ENCODE data around the gene WDFY4.

WDFY4 gene

GRCh38 chr10:48945441-48946130, 260.9 kb downstream of the WDFY4 start:
- no peak for DNase-seq (ENCODE audit: low read depth in 3 of 3)

DNA sequence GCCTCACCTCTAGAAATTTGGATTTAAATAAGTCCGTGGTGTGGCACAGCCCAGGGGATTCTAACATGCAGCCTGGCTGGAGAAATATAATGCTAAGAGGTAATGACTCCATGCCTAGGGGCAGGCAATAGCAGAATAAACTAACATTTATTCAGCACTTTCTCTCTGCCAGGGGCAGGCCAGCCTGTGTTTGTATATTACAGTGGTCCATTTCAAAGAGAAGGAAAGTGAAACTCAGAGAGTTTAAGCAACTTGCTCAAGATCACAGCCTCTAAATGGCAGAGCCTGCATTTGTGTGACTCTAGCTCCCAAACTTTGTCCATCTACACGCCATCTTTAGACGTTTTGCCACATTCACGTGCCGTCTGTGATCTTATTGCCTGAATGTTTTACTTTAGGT, 261.7 kb downstream of the WDFY4 start:
- no peak for DNase-seq (ENCODE audit: low read depth in 3 of 3)

DNA sequence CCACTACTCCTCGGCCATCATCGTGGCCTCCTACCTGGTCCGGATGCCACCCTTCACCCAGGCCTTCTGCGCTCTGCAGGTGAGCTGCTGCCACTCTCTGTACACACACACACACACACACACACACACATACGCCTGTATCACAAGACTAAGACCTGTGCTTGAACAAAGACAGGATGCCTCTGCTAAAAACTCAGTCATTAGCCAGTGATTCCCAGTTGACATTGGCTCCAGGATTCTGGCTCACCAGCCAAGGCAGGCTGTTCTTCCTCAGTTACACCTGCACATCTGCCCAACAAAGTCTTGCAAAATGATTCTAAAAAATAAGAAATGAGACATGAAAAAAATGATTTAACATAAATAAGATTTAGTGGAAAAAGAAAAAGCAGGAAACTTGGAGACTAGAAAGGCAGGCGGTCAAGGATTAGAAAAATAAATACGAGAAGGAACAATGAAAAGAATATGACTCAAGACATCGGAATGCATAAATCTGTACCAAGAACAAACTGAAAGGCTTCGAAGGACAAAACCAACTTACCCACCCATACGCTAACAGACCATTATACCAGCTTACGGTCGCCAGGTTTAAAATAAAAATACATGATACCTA, 262.3 kb downstream of the WDFY4 start:
- DNase-seq (ENCODE audit: low read depth in 3 of 3) = no peak

DNA sequence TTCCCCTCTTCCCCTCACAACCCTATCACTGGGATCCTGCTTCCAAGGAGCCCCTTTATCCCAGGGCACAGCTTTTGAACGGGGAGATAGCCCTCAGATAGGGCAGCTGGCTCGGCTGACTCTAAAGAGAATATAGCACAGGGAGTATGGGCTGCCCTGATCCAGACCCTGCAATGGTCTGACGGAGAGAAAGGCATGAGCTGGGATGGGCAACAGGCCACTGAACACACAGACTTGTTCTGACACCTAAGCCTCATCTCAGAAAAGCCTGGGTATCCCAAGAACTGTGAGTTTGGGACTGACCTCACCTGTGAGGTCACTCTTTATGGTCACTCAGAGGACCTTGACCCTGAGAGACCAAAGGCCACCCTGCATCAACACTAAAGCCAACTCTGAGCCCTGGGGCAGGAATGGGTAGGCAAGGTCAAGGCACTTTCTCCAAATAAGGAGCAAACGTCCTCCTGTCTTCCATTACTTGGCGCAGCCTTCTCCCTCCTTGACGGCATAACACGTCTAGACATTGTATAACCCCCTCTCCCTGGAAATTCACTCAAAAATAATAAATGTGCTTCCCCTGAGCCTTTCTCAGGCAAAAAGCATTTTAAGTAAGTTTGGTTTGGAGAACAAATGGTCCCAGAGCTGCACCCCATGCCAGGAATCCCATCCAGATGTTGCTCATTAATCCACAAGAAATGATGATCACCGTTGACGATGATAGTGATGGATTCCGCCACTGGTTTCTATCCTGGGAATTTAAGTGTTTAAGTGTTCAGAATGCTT, 263.2 kb downstream of the WDFY4 start:
- no peak for DNase-seq (ENCODE audit: low read depth in 3 of 3)

DNA sequence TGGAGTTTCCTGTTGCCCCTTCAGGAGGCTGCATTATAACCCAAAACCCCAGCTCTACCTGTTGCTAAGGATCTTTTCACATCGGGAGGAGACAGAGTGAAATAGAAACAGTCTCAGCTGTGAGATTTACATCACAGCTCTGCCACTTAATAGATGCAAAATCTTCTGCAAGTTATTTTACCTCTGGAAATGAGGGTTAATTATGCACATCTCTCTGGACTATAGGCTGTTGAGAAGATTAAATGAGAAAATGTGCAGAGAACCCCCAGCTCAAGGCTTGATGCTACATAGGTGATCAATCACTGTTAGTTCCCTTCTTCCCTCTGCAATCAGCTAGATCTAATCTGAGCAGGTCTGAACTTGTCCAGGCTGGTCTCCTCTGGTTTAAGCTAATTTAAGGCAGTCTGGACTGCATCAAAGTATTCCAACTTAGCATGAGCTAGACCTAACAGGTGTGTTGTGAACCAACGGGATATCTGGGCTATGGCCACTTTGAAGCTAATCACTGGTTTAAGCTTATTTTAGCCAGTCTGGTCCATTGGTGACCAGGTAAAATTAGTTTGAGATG, 263.9 kb downstream of the WDFY4 start:
- no peak for DNase-seq (ENCODE audit: low read depth in 3 of 3)

DNA sequence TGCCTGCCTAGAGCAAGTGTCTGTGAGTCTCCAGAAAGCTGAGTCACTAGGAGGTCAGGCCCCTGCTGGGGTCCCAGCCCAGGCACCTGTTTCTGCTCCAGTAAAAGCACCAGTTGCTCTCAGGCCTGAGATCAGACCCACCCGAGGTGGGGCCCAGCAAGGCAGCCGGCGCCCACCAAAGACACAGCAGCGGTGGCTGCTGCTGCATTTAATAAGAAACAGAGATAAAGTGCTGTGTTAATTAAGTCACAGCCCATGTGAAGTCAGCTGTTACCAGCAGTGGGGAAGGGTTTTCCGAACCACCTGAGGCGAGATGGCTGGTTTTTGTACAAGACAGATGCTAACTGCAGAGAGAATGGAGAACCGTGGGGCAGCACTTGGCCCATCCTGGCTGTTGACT, 267.0 kb downstream of the WDFY4 start:
- DNase-seq (ENCODE audit: low read depth in 3 of 3) = no peak

- DNase-seq (ENCODE audit: low read depth in 3 of 3) = no peak
These were observed 272.9 kb downstream of the WDFY4 start for GRCh38 chr10:48957361-48958151.

DNA sequence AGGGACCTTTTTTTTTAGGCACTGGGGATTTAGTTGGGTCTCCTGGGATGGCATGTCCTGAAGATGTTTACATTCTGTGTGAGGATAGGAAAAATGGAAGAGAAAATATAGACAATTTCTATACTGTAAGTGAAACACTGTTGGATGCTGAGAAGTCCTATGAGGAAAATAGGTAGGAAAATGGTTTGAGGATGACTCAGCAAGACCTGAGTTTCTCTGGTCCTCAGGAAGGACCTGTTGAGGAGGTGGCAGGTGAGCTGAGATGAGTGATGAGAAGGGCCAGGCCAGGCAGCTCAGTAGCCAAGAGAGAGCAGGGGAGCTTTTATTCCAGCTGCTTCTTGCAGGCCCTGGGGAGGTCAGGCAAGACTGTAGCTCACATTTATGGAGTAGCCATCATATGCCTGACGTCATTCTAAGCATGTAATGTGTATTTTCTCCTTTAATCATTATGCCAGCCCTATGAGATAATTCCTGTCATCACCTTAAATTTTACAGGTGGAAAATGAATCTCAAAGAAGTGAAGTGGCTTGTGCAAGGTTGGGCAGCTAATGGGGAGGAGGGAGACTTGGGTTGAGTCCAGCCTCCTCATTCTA, 274.0 kb downstream of the WDFY4 start:
- DNase-seq (ENCODE audit: low read depth in 3 of 3) = no peak

GRCh38 chr10:48964038-48964437, 279.4 kb downstream of the WDFY4 start:
- DNase-seq (ENCODE audit: low read depth in 3 of 3) = no peak

DNA sequence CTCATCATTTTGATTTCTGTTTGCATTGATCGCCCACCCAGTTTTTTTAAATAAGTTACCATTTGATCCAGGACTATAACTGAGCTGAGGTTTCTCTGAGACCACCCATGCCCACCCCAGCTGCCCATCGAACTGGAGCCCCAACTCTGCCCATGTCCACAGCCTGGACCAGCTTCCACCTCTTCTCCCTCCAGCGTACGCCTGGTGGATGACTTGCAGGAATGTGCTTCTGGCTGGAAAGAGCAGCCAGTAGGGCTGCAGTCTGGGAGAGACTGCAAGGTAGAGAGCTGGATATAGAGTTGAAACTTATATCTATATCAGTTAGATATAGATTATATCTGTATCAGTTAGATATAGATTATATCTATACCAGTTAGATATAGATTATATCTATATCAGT, 280.8 kb downstream of the WDFY4 start:
- no peak for DNase-seq (ENCODE audit: low read depth in 3 of 3)

DNA sequence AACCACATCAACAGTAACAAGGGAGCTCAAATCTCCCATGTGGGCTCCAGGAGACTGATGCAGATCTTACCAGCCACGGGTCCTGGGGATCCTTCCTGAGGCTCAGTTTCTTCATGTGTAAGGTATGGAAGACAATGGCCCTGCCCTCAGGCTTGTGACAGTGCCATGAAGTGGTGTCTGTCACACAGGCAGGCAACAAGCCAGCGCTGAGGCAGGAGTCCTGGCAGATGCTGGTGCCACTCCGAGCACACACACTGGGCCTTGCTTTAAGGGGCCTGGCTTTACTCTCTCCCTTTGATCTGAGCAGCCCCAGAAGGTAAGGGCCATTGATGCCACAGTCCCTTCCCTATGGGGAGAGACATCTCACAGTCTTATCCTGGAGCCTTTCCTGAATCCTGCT, 283.4 kb downstream of the WDFY4 start:
- DNase-seq (ENCODE audit: low read depth in 3 of 3) = no peak

DNA sequence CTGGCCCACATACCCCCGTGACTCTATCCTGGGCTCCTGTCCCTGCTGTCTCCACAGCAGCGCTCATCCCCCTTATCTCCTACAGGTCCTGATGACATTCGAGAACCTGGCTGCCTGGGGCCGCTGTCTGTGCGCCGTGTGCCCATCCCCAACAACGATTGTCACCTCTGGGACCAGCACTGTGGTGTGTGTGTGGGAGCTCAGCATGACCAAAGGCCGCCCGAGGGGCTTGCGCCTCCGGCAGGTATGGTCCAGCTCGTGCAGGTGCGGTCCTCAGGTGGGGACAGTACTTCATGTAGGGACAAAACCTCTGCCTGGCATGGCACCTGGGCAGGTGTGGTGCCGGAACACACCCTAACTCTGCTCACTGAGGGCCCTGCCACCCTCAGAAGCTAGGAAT, 285.4 kb downstream of the WDFY4 start:
- DNase-seq (ENCODE audit: low read depth in 3 of 3) = no peak

DNA sequence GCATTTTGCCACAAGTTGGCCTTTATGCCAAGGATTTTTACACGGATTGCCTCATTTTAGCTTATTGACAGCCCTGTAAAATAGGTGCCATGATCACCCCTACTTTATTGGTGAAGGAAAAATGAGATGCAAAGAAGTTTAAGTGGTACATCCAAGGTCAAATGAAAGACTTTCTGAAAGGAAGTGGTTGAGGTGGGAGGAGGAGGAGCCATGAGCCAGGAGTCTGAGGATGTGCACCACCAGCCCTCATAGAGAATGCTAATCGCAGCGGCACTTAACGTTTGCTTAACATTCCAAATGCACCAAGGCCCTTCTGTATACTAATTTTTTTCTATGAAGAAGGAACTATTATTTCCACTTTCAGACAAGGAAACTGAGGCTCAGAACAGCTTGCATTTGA, 286.0 kb downstream of the WDFY4 start:
- DNase-seq (ENCODE audit: low read depth in 3 of 3) = no peak

DNA sequence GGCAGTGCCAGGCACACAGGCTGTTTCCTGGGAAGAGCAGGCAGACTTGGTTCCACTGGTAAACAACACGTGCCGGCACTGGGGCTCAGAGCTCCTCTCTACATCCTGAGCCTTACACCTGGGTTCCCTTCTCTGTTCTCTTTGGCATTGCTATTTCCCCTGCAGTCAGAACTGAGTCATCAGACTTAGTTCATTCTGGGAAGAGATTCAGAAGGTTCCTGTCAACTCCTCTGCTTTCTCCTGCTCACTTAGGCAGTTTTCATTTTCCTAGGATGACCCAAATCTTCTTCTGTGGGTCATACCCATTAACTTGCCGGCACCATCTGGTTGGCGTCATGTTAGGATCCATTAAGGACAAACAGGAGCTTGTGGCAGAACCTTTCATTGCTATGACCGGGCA, 288.4 kb downstream of the WDFY4 start:
- DNase-seq (ENCODE audit: low read depth in 3 of 3) = no peak

DNA sequence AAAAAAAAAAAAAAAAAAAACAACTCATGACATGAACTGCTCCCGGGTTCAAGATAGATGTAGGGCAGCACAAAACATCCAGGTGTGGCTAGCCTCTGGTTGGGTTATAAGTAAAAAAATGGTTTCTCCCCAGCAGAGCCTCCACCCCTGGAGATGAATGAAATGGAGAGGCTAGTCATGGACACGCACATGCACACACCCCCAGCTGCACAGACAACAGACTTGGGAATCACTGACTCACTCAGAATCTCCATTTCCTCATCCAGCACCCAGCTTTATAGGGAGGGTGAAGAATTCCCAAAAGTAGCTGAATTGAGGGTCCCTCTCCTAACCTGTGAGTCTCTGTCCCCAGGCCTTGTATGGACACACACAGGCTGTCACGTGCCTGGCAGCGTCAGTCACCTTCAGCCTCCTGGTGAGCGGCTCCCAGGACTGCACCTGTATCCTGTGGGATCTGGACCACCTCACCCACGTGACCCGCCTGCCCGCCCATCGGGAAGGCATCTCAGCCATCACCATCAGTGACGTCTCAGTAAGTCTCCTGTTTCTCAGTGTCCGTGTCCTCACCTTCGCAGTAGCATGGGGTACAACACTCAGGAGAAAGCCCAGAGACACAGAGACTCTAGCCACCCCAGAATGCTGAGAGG, 290.0 kb downstream of the WDFY4 start:
- DNase-seq (ENCODE audit: low read depth in 3 of 3) = no peak

- DNase-seq (ENCODE audit: low read depth in 3 of 3) = no peak
These were observed 291.5 kb downstream of the WDFY4 start for GRCh38 chr10:48976196-48976595.

- no peak for DNase-seq (ENCODE audit: low read depth in 3 of 3)
These were observed 293.6 kb downstream of the WDFY4 start for GRCh38 chr10:48978318-48978717.

DNA sequence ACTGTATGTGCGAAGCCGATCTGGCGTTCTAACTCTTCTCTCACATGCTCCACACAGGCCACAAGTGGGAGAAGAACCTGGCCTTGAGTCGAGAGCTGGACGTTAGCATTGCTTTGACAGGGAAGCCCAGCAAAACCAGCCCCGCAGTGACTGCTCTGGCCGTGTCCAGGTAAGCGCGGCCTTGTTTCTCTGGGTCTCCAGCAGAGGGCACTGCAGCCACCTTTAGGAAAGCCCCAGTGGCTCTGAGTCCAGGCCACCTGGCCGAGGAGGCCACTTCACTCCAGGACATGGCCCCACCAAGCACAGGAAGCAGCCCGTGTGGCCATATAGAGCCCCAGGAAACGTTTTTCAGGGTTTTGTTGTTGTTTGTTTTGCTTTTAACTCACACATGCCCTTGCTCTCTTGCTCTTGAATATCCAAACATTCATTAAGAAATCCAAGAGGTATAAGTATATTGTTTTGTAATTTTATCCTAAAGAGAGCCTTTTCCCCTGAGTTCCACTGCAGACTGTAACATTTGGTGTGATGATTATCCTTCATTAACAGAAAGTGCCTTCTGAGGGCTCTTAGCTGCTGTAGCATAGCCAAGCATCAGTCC, 296.7 kb downstream of the WDFY4 start:
- DNase-seq (ENCODE audit: low read depth in 3 of 3) = no peak

DNA sequence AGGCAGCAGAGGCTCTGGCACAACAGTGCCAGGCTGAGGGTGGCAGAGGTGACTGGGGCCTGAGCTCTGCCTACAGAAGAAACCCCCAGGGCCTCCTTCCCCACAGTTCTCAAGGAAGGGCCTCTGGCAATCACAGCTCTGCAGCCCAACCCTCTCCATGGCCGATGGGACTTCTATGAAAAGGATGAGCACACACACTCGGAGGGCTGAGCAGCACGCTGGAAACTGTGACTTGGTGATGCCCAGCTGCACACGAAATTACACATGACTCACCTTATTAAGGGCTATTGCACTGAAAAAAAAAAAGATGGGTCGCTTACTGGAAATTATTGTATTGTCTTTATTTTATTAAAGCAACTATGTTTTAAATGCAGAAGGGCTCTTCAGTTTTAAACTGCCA, 297.9 kb downstream of the WDFY4 start:
- DNase-seq (ENCODE audit: low read depth in 3 of 3) = no peak

- no peak for DNase-seq (ENCODE audit: low read depth in 3 of 3)
These were observed 299.1 kb downstream of the WDFY4 start for GRCh38 chr10:48983648-48984351.
